H1 (cell line): ENCODE results near the gene ZNF281. TPM values are rescaled to one million over a fixed set of nuclear protein-coding genes. Genes with fewer than 3 reads are reported as not detected.

Source experiments
- CTCF ChIA-PET: fragments of 300-600 bp; sonication (Branson Sonifier 250); formaldehyde crosslinking; loops from one replicate; lab custom pipeline; 2021; ENCODE audit not compliant: partially characterized antibody; lab: Charles Lee
- POLR2A ChIA-PET: fragments of 300-600 bp; sonication (Branson Sonifier 250); formaldehyde crosslinking; loops from one replicate; lab custom pipeline; 2021; ENCODE audit warnings: inconsistent platforms; ENCODE audit not compliant: partially characterized antibody; lab: Charles Lee
- DNase-seq, 2 experiments: peaks; one replicate each; pipeline versions ENCODE4 v3.0.0 to v3.0.0-alpha.2; 2010 to 2022; ENCODE audit warnings: low spot score in 2 of 2, low read depth in 1 of 2, mixed read lengths in 1 of 2
- FAIRE-seq: peaks from 2 replicates; lab custom pipeline; 2011; peaks lifted over from hg19 to GRCh38; lab: Jason Lieb, UNC
- H2AFZ ChIP-seq: 2 replicates; pipeline ENCODE4 v1.8.1; 2012; ENCODE audit warnings: low read length, inconsistent platforms
- H2AK5ac ChIP-seq: 2 replicates; pipeline ENCODE4 v1.6.1; 2013; ENCODE audit warnings: low read depth, low read length
- H2BK120ac ChIP-seq: replicated peaks from 2 replicates; pipeline ENCODE3; 2013; ENCODE audit warnings: low read depth, low read length, inconsistent platforms
- H2BK12ac ChIP-seq: 2 replicates; pipeline ENCODE4 v1.6.1; 2013; ENCODE audit warnings: low read depth, low read length
- H2BK15ac ChIP-seq: 2 replicates; pipeline ENCODE4 v1.6.1; 2013; ENCODE audit warnings: low read length
- H2BK20ac ChIP-seq: 2 replicates; pipeline ENCODE4 v1.6.1; 2013; ENCODE audit warnings: low read length
- H2BK5ac ChIP-seq: 2 replicates; pipeline ENCODE4 v1.6.1; 2013; ENCODE audit warnings: low read depth, low read length
- H3K14ac ChIP-seq: 2 replicates; pipeline ENCODE4 v1.6.1; 2013; ENCODE audit warnings: inconsistent platforms; ENCODE audit not compliant: insufficient read length
- H3K18ac ChIP-seq: 2 replicates; pipeline ENCODE4 v1.6.1; 2013; ENCODE audit warnings: low read length; ENCODE audit errors: extremely low read depth
- H3K23ac ChIP-seq: 2 replicates; pipeline ENCODE4 v1.6.1; 2013; ENCODE audit warnings: inconsistent platforms; ENCODE audit not compliant: insufficient read length
- H3K23me2 ChIP-seq: 2 replicates; pipeline ENCODE4 v1.6.1; 2013; ENCODE audit warnings: low read depth, low read length
- H3K27ac ChIP-seq: 2 replicates; pipeline ENCODE4 v1.6.1; 2011; ENCODE audit warnings: low read depth, low read length, inconsistent platforms
- H3K27me3 ChIP-seq, 4 experiments: replicated peaks in 1 of 4; 1 replicate in 1 of 4; 2 replicates in 3 of 4; pipeline versions ENCODE4 v1.6.1 to v1.8.1; 2011 to 2013; ENCODE audit warnings: low read length in 3 of 4, mild to moderate bottlenecking in 3 of 4, inconsistent platforms in 2 of 4, mixed read lengths in 2 of 4, moderate library complexity in 1 of 4; ENCODE audit not compliant: control insufficient read depth in 3 of 4, insufficient read depth in 3 of 4; ENCODE audit errors: extremely low read depth in 1 of 4
- H3K36me3 ChIP-seq, 4 experiments: 2 replicates each; pipeline versions ENCODE4 v1.6.1 to v1.8.1; 2011 to 2013; ENCODE audit warnings: mild to moderate bottlenecking in 4 of 4, low read length in 3 of 4, moderate library complexity in 2 of 4, control low read depth in 1 of 4, inconsistent platforms in 1 of 4; ENCODE audit not compliant: insufficient read depth in 4 of 4, control insufficient read depth in 2 of 4
- H3K4ac ChIP-seq: replicated peaks from 2 replicates; pipeline ENCODE3; 2013; ENCODE audit warnings: low read length, low read depth, mixed read lengths, inconsistent platforms; ENCODE audit not compliant: insufficient read length
- H3K4me1 ChIP-seq, 4 experiments: replicated peaks in 1 of 4; 1 replicate in 1 of 4; 2 replicates in 3 of 4; pipeline versions ENCODE4 v1.6.1 to v1.8.1; 2011 to 2013; ENCODE audit warnings: low read length in 3 of 4, inconsistent platforms in 2 of 4, mixed read lengths in 1 of 4; ENCODE audit not compliant: insufficient read depth in 4 of 4, control insufficient read depth in 3 of 4
- H3K4me2 ChIP-seq, 2 experiments: 2 replicates each; pipeline versions ENCODE4 v1.6.1 to v1.8.1; 2011 to 2013; ENCODE audit warnings: low read depth in 2 of 2, low read length in 2 of 2, control low read depth in 1 of 2, inconsistent platforms in 1 of 2, mild to moderate bottlenecking in 1 of 2; ENCODE audit not compliant: insufficient read depth in 1 of 2
- H3K4me3 ChIP-seq, 4 experiments: fragments of 200-600, 300-600 bp in 1 of 4; sonication (generic), shearing (Covaris generic), sonication (Bioruptor Twin) in 1 of 4; 2 replicates each; pipeline versions ENCODE4 v1.5.1 to v1.8.1; 2011 to 2016; ENCODE audit warnings: low read length in 4 of 4, low read depth in 3 of 4, control low read depth in 2 of 4, inconsistent platforms in 2 of 4, mild to moderate bottlenecking in 2 of 4, mixed read lengths in 1 of 4, moderate library complexity in 1 of 4; ENCODE audit not compliant: insufficient read depth in 2 of 4; ENCODE audit errors: extremely low read depth in 1 of 4
- H3K56ac ChIP-seq: replicated peaks from 2 replicates; pipeline ENCODE3; 2013; ENCODE audit warnings: low read depth, mild to moderate bottlenecking, mixed read lengths, low read length, inconsistent platforms; ENCODE audit not compliant: insufficient read length
- H3K79me1 ChIP-seq: 2 replicates; pipeline ENCODE4 v1.6.1; 2013; ENCODE audit warnings: low read depth, low read length, control low read depth
- H3K79me2 ChIP-seq, 2 experiments: 2 replicates each; pipeline versions ENCODE4 v1.6.1 to v1.8.1; 2012 to 2013; ENCODE audit warnings: low read length in 2 of 2, mild to moderate bottlenecking in 2 of 2, inconsistent platforms in 1 of 2; ENCODE audit not compliant: insufficient read depth in 2 of 2, control insufficient read depth in 1 of 2
- H3K9ac ChIP-seq, 4 experiments: replicated peaks in 1 of 4; 1 replicate in 1 of 4; 2 replicates in 3 of 4; pipeline versions ENCODE4 v1.6.1 to v1.8.1; 2011 to 2013; ENCODE audit warnings: low read depth in 3 of 4, low read length in 3 of 4, control low read depth in 2 of 4, mild to moderate bottlenecking in 2 of 4, moderate library complexity in 2 of 4, inconsistent platforms in 1 of 4; ENCODE audit errors: extremely low read depth in 1 of 4
- H3K9me3 ChIP-seq, 2 experiments: 2 replicates each; pipeline versions ENCODE4 v1.6.1 to v1.8.1; 2012 to 2013; ENCODE audit warnings: mild to moderate bottlenecking in 2 of 2, moderate library complexity in 2 of 2, control low read depth in 1 of 2, inconsistent platforms in 1 of 2, low read depth in 1 of 2, low read length in 1 of 2, mixed read lengths in 1 of 2; ENCODE audit not compliant: insufficient read depth in 2 of 2
- H4K20me1 ChIP-seq, 2 experiments: replicated peaks in 1 of 2; 2 replicates each; pipeline versions ENCODE3 to v1.8.1; 2011 to 2013; ENCODE audit warnings: inconsistent platforms in 2 of 2, low read length in 2 of 2, mild to moderate bottlenecking in 1 of 2; ENCODE audit not compliant: insufficient read depth in 2 of 2, control insufficient read depth in 1 of 2
- H4K5ac ChIP-seq: 2 replicates; pipeline ENCODE4 v1.6.1; 2013; ENCODE audit warnings: low read length, low read depth, mixed read lengths, inconsistent platforms; ENCODE audit not compliant: insufficient read length
- H4K8ac ChIP-seq: 2 replicates; pipeline ENCODE4 v1.8.0; 2013; ENCODE audit warnings: mild to moderate bottlenecking, moderate library complexity, low read length, inconsistent platforms; ENCODE audit not compliant: insufficient read depth; ENCODE audit errors: extremely low read depth
- H4K91ac ChIP-seq: replicated peaks from 2 replicates; pipeline ENCODE3; 2013; ENCODE audit warnings: low read length, mixed read lengths, inconsistent platforms; ENCODE audit not compliant: insufficient read length
- CEBPB ChIP-seq: IDR thresholded peaks from 2 replicates; pipeline ENCODE4 v1.6.1; 2012; ENCODE audit warnings: low read depth, low read length
- CTCF ChIP-seq, 3 experiments: IDR thresholded peaks; 1 replicate in 2 of 3; 2 replicates in 1 of 3; pipeline versions ENCODE4 v1.5.1 to v1.6.1; 2011; ENCODE audit warnings: low read length in 3 of 3, mild to moderate bottlenecking in 3 of 3, inconsistent platforms in 2 of 3, low read depth in 1 of 3, moderate library complexity in 1 of 3; ENCODE audit not compliant: insufficient read depth in 1 of 3; ENCODE audit errors: control extremely low read depth in 1 of 3
- EP300 ChIP-seq, 2 experiments: IDR thresholded peaks; 1 replicate in 1 of 2; 2 replicates in 1 of 2; pipeline ENCODE4 v1.6.1; 2011 to 2012; ENCODE audit warnings: low read depth in 2 of 2, low read length in 2 of 2, mild to moderate bottlenecking in 2 of 2, borderline replicate concordance in 1 of 2, inconsistent platforms in 1 of 2, moderate library complexity in 1 of 2
- NANOG ChIP-seq: IDR thresholded peaks from 2 replicates; pipeline ENCODE4 v1.6.1; 2011; ENCODE audit warnings: low read length, low read depth, mild to moderate bottlenecking, inconsistent platforms; ENCODE audit not compliant: insufficient read depth, poor library complexity, severe bottlenecking
- POLR2A ChIP-seq, 2 experiments: IDR thresholded peaks; 1 replicate in 1 of 2; 2 replicates in 1 of 2; pipeline ENCODE4 v1.6.1; 2011; ENCODE audit warnings: low read depth in 2 of 2, low read length in 2 of 2, mild to moderate bottlenecking in 2 of 2; ENCODE audit errors: control extremely low read depth in 1 of 2
- SP2 ChIP-seq: IDR thresholded peaks from 2 replicates; pipeline ENCODE4 v1.6.1; 2012; ENCODE audit warnings: mild to moderate bottlenecking, low read length, inconsistent platforms
- SP4 ChIP-seq: IDR thresholded peaks from 2 replicates; pipeline ENCODE4 v1.6.1; 2012; ENCODE audit warnings: low read length, inconsistent platforms
- WGBS, 2 experiments: shearing (Covaris generic) in 1 of 2; methylation state at CpG; one replicate each; pipeline versions ENCODE4 v1.1.6 to v1.1.7; 2013 to 2015; ENCODE audit warnings: low lambda C conversion rate in 2 of 2, mixed read lengths in 2 of 2, inconsistent platforms in 1 of 2, low coverage in 1 of 2, missing lambda C conversion rate in 1 of 2; ENCODE audit not compliant: insufficient replicate concordance in 2 of 2, insufficient coverage in 1 of 2, insufficient read length in 1 of 2; ENCODE audit errors: extremely low coverage in 1 of 2, missing lambda C conversion rate in 1 of 2; 5-methylcytosine and 5-hydroxymethylcytosine counted together
- polyA plus RNA-seq, 7 experiments: library from polyadenylated mRNA; depleted of rRNA in 3 of 7; stranded (reverse) in 5 of 7; unstranded in 2 of 7; fragments of >200 nt in 5 of 7; fragments of 200-250 nt in 2 of 7; gene quantifications; 1 replicate in 5 of 7; 2 replicates in 1 of 7; 4 replicates in 1 of 7; pipeline versions ENCODE4 v1.2.1 to v1.2.3, GENCODE V29; 2011 to 2013; ENCODE audit warnings: missing spikeins in 2 of 7, mixed read lengths in 2 of 7
- total RNA-seq: library from RNA; stranded (reverse); fragmentation: NEBNext Ultra II Directional; extraction: Animal tissue kit (Norgen Biotek cat#: 25700); gene quantifications from 2 replicates; pipeline ENCODE4 v1.2.1, GENCODE V29; 2021
- TF ChIP-seq, protein P1 (sequence below): IDR thresholded peaks from 2 replicates; pipeline ENCODE4 v1.6.1; 2012; ENCODE audit warnings: low read length, inconsistent platforms

ZNF281 gene
- total and polyA plus RNA-seq, 2 of the 8 experiments (the other 6 are each of a cell fraction or from before 2014, with no cell fraction given): 19.5 to 61.4 TPM

DNA sequence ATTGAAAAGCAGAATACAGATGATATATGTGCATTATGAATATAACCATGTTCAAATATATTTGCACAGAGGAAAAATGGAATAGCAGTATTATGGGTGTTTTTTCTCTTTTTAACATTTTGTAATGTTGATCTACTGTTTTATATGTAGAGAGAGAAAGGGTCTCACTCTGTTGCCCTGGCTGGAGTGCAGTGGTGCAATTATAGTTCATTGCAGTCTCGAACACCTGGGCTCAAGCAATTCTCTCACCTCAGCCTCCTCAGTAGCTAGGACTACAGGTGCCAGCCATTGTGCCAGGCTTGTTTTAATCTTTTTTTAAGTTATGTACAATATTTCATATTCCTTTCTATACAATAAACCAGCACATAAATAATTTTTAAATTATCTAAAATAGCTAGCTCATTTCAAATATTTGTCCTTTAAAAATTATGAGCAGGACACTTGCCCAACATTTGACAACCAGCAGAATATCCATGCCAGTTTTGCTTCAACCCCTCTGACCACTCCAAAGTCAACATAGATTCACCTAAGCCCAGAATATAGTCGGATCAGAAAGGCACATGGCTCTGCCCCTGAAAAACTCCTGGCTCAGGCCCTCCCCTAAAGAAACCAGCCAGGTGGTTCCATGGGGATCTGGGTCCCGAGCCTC, 29.8 kb downstream of the ZNF281 start:
- H2AK5ac ChIP-seq: no peak overlapping the region
- no peaks in the 10 kb centered on the region for H4K20me1 ChIP-seq
- H3K36me3 ChIP-seq: no peaks in the 10 kb centered on the region
- 86% methylated on average over 3 of the region's 3 CpGs; no CpG with 5 or more reads in 1 of the 2 experiments for WGBS, 2 experiments
- H3K27me3 ChIP-seq: no peaks in the 10 kb centered on the region
- no peak overlapping the region for H3K56ac ChIP-seq
- H2BK120ac ChIP-seq: peak overlapping the region; percentile 55
- H2BK20ac ChIP-seq: no peak overlapping the region
- no peak overlapping the region for H2AFZ ChIP-seq
- H3K27ac ChIP-seq: no peak overlapping the region
- no peak overlapping the region for H3K4me3 ChIP-seq
- H3K23ac ChIP-seq: no peak overlapping the region
- no peak overlapping the region for H4K91ac ChIP-seq
- H4K5ac ChIP-seq: no peak overlapping the region
- H3K79me1 ChIP-seq: no peaks in the 10 kb centered on the region
- no peak overlapping the region; the same call in 1 of the 2 replicates for H3K18ac ChIP-seq
- H3K9ac ChIP-seq: no peak overlapping the region
- no peak overlapping the region for H2BK5ac ChIP-seq
- H3K9me3 ChIP-seq: no peaks in the 10 kb centered on the region
- POLR2A ChIA-PET: interaction anchor here (1.1 to 1.5 kb wide), 2 partner anchors 11 to 24 kb away, joined by 3 to 4 read pairs; no protein-coding TSS in a partner anchor
- H3K23me2 ChIP-seq: no peaks in the 10 kb centered on the region
- DNase-seq: no peak
- H3K14ac ChIP-seq: no peak overlapping the region
- H3K4me1 ChIP-seq: peaks cover 0 to 9% (median 1%) of the 10 kb centered on the region in 4 experiments; a peak in 3 of 7 replicates
- no peak overlapping the region for H3K4me2 ChIP-seq
- no peak overlapping the region for H2BK15ac ChIP-seq
- H3K79me2 ChIP-seq: no peaks in the 10 kb centered on the region
- CTCF ChIA-PET: interaction anchor here (0.8 to 1.6 kb wide), 4 partner anchors 12 to 90 kb away, joined by 3 to 5 read pairs (median 4); no protein-coding TSS in a partner anchor
- H2BK12ac ChIP-seq: no peak overlapping the region; the same call in 1 of the 2 replicates
- no peak overlapping the region for H3K4ac ChIP-seq
- FAIRE-seq: no peak
- H4K8ac ChIP-seq: no peak overlapping the region
- TF ChIP-seq EP300 (IDR thresholded peaks at IDR 0.05; ENCODE audit: borderline replicate concordance in 1 of 2, low read depth in 2 of 2, low read length in 2 of 2) (no peak), NANOG (no peak), SP2 (no peak), CTCF (IDR thresholded peaks at IDR 0.05; ENCODE audit: control extremely low read depth in 1 of 3, insufficient read depth in 1 of 3, low read depth in 1 of 3, low read length in 3 of 3) (no peak), POLR2A (IDR thresholded peaks at IDR 0.05; ENCODE audit: control extremely low read depth in 1 of 2, low read depth in 2 of 2, low read length in 2 of 2) (no peak), SP4 (no peak), CEBPB (no peak)
- TF ChIP-seq, protein P1, sequence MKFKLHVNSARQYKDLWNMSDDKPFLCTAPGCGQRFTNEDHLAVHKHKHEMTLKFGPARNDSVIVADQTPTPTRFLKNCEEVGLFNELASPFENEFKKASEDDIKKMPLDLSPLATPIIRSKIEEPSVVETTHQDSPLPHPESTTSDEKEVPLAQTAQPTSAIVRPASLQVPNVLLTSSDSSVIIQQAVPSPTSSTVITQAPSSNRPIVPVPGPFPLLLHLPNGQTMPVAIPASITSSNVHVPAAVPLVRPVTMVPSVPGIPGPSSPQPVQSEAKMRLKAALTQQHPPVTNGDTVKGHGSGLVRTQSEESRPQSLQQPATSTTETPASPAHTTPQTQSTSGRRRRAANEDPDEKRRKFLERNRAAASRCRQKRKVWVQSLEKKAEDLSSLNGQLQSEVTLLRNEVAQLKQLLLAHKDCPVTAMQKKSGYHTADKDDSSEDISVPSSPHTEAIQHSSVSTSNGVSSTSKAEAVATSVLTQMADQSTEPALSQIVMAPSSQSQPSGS: no peak
